GM19193 (cell line): Measurements from ENCODE around the gene TENM4.

ENCODE experiments used
- POLR2A ChIP-seq: IDR thresholded peaks from 4 replicates; pipeline ENCODE4 v1.6.1; 2011; ENCODE audit not compliant: insufficient read depth, insufficient read length; ENCODE audit errors: extremely low read depth

TENM4 gene

GRCh38 chr11:79196950-79197349, 243.9 kb downstream of the TENM4 start:
- TF ChIP-seq POLR2A: no peak

DNA sequence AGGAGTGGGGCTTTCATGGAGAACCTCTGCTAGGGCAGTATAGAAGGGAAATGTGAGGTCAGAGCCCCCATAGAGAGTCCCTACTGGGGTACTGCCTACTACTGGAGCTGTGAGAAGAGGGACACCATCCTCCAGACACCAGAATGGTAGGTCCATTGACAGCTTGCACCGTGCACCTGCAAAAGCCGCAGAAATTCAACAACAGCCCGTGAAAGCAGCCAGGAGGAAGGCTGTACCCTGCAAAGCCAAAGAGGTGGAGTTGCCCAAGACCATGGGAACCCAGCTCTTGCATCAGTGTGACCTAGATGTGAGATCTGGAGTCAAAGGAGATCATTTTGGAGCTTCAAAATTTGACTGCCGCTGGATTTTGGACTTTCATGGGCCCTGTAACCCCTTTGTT, 245.6 kb downstream of the TENM4 start:
- no peak for TF ChIP-seq POLR2A

GRCh38 chr11:79193663-79194310, 247.0 kb downstream of the TENM4 start:
- TF ChIP-seq POLR2A: no peak

DNA sequence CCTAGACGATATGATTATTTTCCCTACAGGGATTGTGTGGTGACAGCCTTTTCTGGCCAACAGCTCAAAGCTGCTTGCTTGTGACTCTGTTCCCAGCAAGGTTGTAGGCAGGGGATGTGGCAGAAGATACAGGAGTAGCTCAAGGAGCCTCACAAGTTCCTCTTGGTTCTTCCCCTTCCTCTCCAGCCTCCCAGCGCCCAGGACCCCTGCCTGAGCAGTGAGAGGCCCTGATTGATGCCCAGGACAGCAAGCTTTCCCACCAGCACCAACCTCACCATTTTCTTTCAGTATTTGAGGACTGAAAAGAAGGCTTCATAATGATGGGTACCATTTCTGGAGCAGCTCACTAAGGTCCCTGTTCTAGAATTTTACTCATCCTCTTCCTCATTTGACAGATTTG, 248.0 kb downstream of the TENM4 start:
- no peak for TF ChIP-seq POLR2A

DNA sequence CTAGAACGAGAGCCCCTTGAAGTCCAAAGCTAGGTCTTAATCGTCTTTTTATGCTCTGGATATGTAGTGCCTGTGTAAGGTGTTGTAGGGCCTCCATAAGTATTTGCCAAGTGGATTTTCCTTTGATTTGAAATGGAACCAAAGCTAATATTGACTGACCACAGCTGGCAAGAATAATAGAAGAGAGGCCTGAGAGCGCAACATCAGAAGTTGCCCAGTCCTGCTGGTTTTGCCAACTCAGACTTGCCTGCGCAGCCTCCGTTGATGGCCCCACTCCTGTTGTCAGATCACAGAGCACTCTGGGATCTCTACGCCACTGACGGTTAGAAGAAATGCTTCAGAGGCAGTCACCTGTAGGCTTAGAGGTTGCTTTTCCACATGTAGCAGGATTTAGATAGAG, 251.2 kb downstream of the TENM4 start:
- TF ChIP-seq POLR2A: no peak

DNA sequence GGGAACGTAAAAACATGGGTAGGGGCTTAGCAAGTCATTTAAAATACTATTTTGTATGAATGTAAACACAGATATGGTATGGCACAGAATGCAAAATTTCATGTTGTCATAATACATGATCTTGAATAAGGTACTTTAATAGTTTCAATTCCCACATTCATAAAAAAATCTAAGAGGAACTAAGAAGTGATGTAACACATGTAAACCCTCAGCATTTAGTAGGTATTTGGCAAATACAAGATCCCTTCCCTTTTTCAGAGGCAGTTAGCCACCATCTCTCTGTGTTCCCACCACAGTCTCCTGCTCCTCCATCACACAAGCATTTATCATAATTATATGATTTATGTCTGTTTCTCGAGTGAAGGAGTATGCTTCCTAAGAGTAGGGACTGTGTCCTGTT, 251.8 kb downstream of the TENM4 start:
- TF ChIP-seq POLR2A: no peak

- TF ChIP-seq POLR2A: no peak
Observed at GRCh38 chr11:79186669-79187068, 254.2 kb downstream of the TENM4 start.

- no peak for TF ChIP-seq POLR2A
Observed at GRCh38 chr11:79185351-79185750, 255.5 kb downstream of the TENM4 start.

DNA sequence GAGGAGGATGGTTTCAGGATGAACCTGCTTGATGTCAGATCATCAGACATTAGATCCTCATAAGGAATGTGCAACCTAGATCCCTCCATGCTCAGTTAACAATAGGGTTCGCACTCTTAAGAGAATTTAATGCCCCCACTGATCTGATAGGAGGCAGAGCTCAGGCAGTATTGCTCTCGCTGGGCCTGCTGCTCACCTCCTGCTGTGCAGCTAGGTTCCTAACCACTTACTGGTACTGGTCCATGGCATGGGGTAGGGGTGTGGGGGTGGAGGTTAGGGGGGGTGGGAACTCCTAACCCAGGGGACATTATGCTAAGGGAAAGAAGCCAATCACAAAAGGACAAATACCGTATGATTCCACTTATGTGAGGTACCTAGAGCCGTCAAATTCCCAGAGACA, 256.5 kb downstream of the TENM4 start:
- TF ChIP-seq POLR2A: no peak

- TF ChIP-seq POLR2A: no peak
Observed at GRCh38 chr11:79182794-79183193, 258.0 kb downstream of the TENM4 start.

DNA sequence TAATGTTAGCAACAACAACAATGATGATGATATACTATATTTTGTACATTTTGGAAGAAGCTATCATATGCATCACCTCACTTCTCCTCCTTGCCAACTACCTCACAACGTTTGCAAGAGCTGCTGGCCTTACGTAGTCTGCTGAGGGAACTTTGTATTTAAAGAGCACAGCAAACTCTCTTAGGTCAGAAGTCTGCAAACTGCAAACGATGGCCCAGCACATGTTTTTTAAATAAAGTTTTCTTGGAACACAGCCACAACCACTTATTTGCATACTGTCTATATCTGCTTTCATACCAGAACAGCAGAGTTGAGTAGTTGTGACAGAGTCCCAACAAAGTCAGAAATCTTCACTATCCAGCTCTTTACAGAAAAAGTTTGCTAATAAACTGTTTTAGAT, 261.7 kb downstream of the TENM4 start:
- TF ChIP-seq POLR2A: no peak

DNA sequence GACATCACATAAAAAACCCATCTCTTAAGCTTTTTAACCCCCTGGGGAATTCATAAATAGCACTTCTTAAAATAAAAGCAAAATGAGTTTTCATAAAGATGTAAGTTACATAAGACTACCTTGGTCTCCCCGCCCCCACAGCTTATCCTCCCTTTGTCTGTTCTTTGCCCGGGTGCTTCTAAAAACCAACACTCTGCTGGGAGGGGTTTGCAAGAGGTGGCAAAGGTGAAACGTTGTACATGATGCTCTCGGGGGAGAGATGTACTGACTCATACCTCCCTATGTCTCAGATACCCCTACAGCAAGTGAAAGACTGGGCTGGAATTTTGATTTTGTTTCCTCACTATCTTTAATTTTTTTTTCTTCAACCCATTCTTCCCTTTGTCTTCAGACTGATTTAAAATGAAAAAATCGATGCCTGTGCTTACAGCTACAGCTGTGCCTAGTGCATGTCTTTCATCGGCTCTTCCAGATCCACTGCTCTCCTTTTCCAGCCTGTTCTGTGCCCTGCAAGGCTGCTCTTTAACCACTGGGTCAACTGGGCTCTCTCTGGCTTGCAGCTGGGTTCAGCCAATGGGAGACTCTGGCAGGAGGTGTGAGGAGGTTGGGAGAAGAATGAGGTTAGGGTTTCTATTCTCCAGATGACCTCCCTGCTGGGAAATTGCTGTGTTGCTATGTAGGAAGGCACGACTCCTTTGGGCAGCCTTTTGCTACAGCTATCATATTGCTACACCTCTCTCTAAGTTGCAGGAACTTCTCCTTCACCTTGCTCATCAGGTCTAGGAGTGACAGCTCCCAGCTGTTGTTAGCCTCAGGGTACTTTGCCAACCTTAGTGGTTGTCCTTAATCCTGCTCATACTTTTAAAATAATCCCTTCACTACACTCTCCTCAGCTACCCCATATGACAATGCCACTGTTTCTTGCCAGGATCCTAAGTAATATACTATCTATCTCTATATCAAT, 266.5 kb downstream of the TENM4 start:
- TF ChIP-seq POLR2A: no peak

- TF ChIP-seq POLR2A: no peak
Observed at GRCh38 chr11:79173615-79174014, 267.2 kb downstream of the TENM4 start.

DNA sequence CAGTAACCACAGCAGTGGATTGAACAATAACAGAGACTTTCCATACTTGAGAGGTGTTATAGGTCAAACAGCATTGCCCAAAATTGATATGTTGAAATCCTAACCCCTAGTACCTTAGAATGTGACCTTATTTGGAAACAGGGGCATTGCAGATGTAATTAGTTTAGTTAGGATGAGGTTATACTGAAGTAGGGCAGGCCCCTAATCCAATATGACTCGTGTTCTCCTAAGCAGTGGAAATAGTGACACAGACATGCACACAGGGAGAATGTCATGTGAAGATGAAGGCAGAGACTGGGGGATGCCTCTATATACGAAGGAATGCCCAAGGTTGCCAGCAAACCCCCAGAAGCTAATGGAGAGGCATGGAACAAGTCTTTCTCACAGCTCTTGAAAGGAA, 270.5 kb downstream of the TENM4 start:
- TF ChIP-seq POLR2A: no peak

GRCh38 chr11:79168530-79169110, 272.2 kb downstream of the TENM4 start:
- no peak for TF ChIP-seq POLR2A

- TF ChIP-seq POLR2A: no peak
Observed at GRCh38 chr11:79167510-79168188, 273.2 kb downstream of the TENM4 start.

GRCh38 chr11:79165908-79166307, 274.9 kb downstream of the TENM4 start:
- TF ChIP-seq POLR2A: no peak
